ENCODE results near the gene L3MBTL2.

L3MBTL2 gene

GRCh38 chr22:41180926-41181325 lies 24.2 kb upstream of the L3MBTL2 start:
- Histone ChIP-seq H3K9ac (no peak overlapping the region), H3K4me2 (no peak overlapping the region), H3K36me3 (peaks cover 53% of the 10 kb centered on the region), H3K27me3 (no peaks in the 10 kb centered on the region), H3K4me3 (no peak overlapping the region), H3K27ac (no peak overlapping the region), H4K20me1 (peaks cover 31% of the 10 kb centered on the region; the same call in 1 of the 2 replicates), H3K4me1 (peaks cover 58% of the 10 kb centered on the region), H3K9me3 (no peaks in the 10 kb centered on the region)
- TF ChIP-seq Cebpa-rat (IDR thresholded peaks at IDR 0.05): no peak

DNA sequence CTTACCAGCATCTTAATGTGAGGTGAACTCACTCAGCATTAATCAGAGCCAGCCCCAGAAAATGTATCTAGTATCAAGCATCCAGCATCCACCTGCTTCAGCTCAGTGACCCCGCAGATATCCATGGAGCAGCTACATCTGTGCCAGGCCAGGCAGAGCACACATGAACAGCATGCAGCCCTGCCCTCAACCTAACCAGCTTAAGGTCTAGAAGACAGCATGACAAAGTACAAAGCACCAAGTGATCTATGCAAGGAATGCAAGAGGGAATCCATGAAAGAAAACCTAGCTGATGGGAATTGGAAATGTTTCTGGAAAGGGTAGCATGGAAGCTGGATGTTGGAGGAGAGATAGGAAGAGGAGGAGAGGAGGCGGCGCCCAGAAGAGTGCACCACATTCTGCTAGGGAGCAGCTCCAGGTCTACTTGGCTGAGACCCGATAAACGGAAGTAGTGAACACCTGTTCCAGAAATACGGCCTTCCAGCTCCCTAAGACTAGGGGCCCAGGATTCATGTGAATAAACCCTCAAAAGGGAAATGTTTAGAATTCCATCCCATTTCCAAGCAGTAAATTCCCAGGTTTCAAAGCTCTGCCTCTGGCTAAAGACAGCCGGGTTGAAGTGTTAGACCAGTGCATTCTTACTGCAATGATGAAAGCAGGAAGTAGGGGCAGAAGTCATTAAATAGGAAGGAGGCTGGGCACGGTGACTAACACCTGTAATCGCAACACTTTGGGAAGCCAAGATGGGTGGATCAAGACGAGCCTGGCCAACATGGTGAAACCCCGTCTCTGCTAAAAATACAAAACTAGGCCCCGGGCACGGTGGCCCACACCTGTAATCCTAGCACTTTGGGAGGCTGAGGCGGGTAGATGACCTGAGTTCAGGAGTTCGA lies 23.5 kb upstream of the L3MBTL2 start:
- Histone ChIP-seq H3K4me3 (no peak overlapping the region), H3K4me1 (peaks cover 55% of the 10 kb centered on the region), H3K36me3 (peaks cover 46% of the 10 kb centered on the region), H4K20me1 (peaks cover 24% of the 10 kb centered on the region; the same call in 1 of the 2 replicates), H3K9me3 (no peaks in the 10 kb centered on the region), H3K9ac (no peak overlapping the region), H3K4me2 (no peak overlapping the region), H3K27ac (no peak overlapping the region), H3K27me3 (no peaks in the 10 kb centered on the region)
- no peak for TF ChIP-seq Cebpa-rat (IDR thresholded peaks at IDR 0.05)

DNA sequence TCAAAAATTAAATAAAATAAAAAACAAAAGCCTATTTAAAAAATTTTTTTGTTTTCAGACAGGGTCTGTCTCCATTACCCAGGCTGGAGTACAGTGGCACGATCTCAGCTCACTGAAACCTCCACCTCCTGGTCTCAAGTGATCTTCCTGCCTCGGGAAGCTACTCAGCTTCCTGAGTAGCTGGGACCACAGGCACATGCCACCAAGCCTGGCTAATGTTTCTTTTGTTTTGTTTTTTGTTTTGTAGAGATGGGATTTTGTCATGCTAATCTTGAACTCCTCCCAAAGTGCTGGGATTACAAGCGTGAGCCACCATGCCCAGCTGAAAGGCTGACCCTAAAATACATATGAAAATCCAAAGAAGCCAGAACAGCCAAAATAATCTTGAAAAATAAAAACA lies 20.4 kb upstream of the L3MBTL2 start:
- H3K27me3 ChIP-seq: no peaks in the 10 kb centered on the region
- peak overlapping the region; percentile 29 for H3K4me2 ChIP-seq
- H3K36me3 ChIP-seq: peaks cover 22% of the 10 kb centered on the region
- H3K4me3 ChIP-seq: no peak overlapping the region
- no peak overlapping the region for H3K27ac ChIP-seq
- no peaks in the 10 kb centered on the region for H3K9me3 ChIP-seq
- H4K20me1 ChIP-seq: no peaks in the 10 kb centered on the region
- peaks cover 27% of the 10 kb centered on the region for H3K4me1 ChIP-seq
- TF ChIP-seq Cebpa-rat (IDR thresholded peaks at IDR 0.05): no peak
- H3K9ac ChIP-seq: no peak overlapping the region

DNA sequence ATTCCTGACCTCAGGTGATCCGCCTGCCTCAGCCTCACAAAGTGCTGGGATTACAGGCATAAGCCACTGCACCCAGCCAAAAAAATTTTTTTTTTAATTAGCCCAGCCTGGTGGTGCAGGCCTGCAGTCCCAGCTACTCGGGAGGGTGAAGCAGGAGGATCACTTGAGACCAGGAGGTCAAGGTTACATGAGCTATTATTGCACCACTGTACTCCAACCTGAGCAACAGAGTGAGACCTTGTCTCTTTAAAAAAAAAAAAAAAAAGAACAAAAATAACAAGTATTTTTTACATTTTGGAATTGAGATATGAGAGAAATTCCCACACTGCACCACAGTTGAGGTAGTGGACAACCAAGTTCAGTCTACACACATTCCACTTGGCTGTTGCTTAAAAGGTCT lies 13.6 kb upstream of the L3MBTL2 start:
- Histone ChIP-seq H3K9ac (no peak overlapping the region), H3K4me2 (no peak overlapping the region), H3K4me1 (no peaks in the 10 kb centered on the region), H3K4me3 (no peak overlapping the region), H4K20me1 (no peaks in the 10 kb centered on the region), H3K27me3 (no peaks in the 10 kb centered on the region; the same call in 1 of the 2 replicates), H3K27ac (no peak overlapping the region), H3K9me3 (no peaks in the 10 kb centered on the region), H3K36me3 (no peaks in the 10 kb centered on the region)
- no peak for TF ChIP-seq Cebpa-rat (IDR thresholded peaks at IDR 0.05)

DNA sequence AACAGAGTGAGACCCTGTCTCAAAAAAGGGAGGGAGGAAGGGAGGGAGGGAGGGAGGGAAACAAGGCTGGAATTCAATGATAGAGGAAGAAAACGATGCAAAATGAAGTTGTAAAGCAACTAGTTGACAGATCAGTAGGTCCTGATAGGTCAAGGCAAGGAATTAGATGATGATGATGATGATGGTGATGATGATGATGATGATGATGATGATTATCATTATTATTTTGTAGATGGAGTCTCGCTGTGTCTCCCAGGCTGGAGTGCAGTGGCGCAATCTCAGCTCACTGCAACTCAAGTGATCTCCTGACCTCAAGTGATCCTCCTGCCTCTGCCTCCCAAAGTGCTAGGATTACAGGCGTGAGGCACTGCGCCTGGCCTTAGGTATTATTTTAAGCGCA lies 11.3 kb upstream of the L3MBTL2 start:
- Histone ChIP-seq H3K9ac (no peak overlapping the region), H3K27ac (no peak overlapping the region), H3K9me3 (no peaks in the 10 kb centered on the region), H3K4me3 (no peak overlapping the region), H3K27me3 (peaks cover 9% of the 10 kb centered on the region; the same call in 1 of the 2 replicates), H3K4me1 (peaks cover 15% of the 10 kb centered on the region), H4K20me1 (no peaks in the 10 kb centered on the region), H3K36me3 (no peaks in the 10 kb centered on the region), H3K4me2 (no peak overlapping the region)
- no peak for TF ChIP-seq Cebpa-rat (IDR thresholded peaks at IDR 0.05)

GRCh38 chr22:41197038-41197972 lies 7.8 kb upstream of the L3MBTL2 start:
- TF ChIP-seq Cebpa-rat (IDR thresholded peaks at IDR 0.05): no peak
- Histone ChIP-seq H3K27me3 (peaks cover 9% of the 10 kb centered on the region; the same call in 1 of the 2 replicates), H3K4me3 (peak overlapping the region; percentile 74), H3K36me3 (no peaks in the 10 kb centered on the region), H3K4me1 (peaks cover 15% of the 10 kb centered on the region), H3K27ac (no peak overlapping the region), H3K9me3 (no peaks in the 10 kb centered on the region), H4K20me1 (no peaks in the 10 kb centered on the region), H3K4me2 (peak overlapping the region; percentile 99), H3K9ac (peak overlapping the region; percentile 72)

DNA sequence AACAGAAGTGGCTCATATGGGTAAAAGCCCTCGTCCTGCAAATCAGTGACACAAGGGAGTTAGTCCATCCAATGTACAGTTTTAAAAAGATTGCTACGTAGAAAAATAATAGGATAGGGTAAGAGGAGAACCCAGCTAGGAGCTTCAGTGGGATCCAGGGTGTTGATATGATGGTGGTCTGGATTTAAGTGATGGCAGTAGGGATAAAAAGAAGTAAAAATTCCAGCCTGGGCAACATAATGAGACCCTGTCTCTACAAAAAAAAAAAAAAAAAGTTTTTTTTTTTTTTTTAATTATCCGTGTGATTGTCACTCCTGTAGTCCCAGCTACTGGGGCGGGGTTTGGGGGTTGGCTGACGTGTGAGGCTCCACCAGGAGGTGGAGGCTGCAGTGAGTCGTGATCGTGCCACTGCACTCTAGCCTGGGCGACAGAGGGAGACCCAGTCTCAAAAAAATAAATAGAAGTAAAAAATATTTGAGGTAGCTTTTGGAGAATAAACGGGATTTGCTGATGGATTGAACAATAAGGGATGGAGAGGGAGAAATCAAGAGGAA lies 7.0 kb upstream of the L3MBTL2 start:
- no peak for TF ChIP-seq Cebpa-rat (IDR thresholded peaks at IDR 0.05)
- Histone ChIP-seq H3K27me3 (peaks cover 9% of the 10 kb centered on the region; the same call in 1 of the 2 replicates), H3K9me3 (no peaks in the 10 kb centered on the region), H3K36me3 (no peaks in the 10 kb centered on the region), H3K4me2 (peak overlapping the region; percentile 99), H3K27ac (no peak overlapping the region), H3K4me3 (peak overlapping the region; percentile 74), H3K4me1 (peaks cover 15% of the 10 kb centered on the region), H4K20me1 (no peaks in the 10 kb centered on the region), H3K9ac (peak overlapping the region; percentile 61)

DNA sequence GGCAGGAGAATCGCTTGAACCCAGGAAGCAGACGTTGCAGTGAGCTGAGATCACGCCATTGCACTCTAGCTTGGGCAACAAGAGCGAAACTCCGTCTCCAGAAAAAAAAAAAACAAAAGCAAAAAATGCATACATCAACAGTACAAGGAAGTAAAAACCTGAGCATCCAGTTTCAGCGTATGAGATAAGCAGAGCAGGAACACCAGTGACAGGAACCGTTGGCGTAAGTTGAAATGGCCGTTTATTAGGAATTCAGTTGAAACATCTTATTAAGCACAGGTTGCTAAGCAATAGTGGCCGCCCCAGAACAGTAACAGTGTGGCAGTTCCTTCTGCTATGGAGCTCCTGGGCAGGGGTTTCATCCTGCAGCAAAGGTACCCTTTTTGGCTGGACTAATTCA lies 4.0 kb upstream of the L3MBTL2 start:
- H3K27ac ChIP-seq: no peak overlapping the region
- H4K20me1 ChIP-seq: no peaks in the 10 kb centered on the region
- no peak overlapping the region for H3K4me3 ChIP-seq
- no peak for TF ChIP-seq Cebpa-rat (IDR thresholded peaks at IDR 0.05)
- H3K36me3 ChIP-seq: no peaks in the 10 kb centered on the region
- no peaks in the 10 kb centered on the region for H3K9me3 ChIP-seq
- peaks cover 24% of the 10 kb centered on the region for H3K4me1 ChIP-seq
- peaks cover 9% of the 10 kb centered on the region; the same call in 1 of the 2 replicates for H3K27me3 ChIP-seq
- H3K9ac ChIP-seq: no peak overlapping the region
- H3K4me2 ChIP-seq: no peak overlapping the region

DNA sequence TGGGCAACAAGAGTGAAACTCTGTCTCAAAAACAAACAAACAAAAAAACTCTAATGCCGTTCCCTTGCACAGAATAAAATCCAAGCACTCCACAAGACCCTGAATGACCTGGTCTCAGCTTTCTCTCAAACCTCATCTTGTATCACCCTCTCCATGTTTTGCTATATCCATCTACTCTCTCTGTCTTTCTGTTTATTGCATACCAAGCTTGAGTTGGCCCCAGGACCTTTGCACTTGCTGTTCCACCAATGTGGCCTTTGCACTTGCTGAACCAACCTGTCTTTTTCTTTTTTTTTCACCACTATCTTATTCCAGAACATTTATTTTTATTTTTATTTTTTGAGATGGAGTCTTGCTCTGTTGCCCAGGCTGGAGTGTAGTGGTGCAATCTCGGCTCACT lies 2.0 kb upstream of the L3MBTL2 start:
- no peak for TF ChIP-seq Cebpa-rat (IDR thresholded peaks at IDR 0.05)
- Histone ChIP-seq H3K4me1 (peaks cover 18% of the 10 kb centered on the region), H3K4me2 (no peak overlapping the region), H3K27me3 (peaks cover 4% of the 10 kb centered on the region; the same call in 1 of the 2 replicates), H4K20me1 (no peaks in the 10 kb centered on the region), H3K4me3 (no peak overlapping the region), H3K9me3 (no peaks in the 10 kb centered on the region), H3K36me3 (no peaks in the 10 kb centered on the region), H3K27ac (no peak overlapping the region), H3K9ac (no peak overlapping the region)
